HG02763 (cell line): ENCODE measurements around the gene PDILT.

ENCODE experiments used
- ATAC-seq: cut with Tn5 transposase; IDR thresholded peaks from one replicate; pipeline ENCODE4 v1.9.1; 2021; ENCODE audit warnings: mild to moderate bottlenecking, moderate library complexity; ENCODE audit not compliant: unreplicated experiment

The PDILT gene

GRCh38 chr16:20409398-20410120 is 5.0 kb upstream of the PDILT start, which contains the start of gene ACSM5:
Gene ACSM5, plus strand, starts transcription at chr16:20409534. Its CDS starts 1,951 bp downstream, at chr16:20411485.
- ATAC-seq: no peak

DNA sequence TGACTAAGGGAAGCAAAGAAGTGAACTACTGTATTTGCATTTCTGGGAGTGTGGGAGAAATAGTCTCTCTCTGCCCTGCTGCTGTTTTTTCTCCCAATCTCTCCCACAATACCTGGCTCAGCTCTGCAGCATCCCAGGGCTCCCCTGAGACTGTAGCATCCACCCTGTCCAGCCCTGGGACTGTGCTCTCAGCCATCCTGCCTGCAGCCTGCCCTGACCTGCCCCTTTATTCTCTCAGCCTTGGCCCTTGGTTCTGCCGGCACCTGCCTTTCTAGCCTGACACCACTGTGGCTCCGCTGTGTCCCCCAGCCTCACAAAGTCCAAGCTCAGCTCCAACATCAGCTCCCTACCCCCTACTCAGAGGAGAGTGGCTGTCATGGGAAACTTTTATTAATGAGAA is 1.9 kb downstream of the PDILT start:
- ATAC-seq: no peak

- ATAC-seq: no peak
Observed at GRCh38 chr16:20401475-20402016, 3.0 kb downstream of the PDILT start.

- no peak for ATAC-seq
Observed at GRCh38 chr16:20401066-20401465, 3.5 kb downstream of the PDILT start.

GRCh38 chr16:20399185-20399584 is 5.4 kb downstream of the PDILT start:
- ATAC-seq: no peak

DNA sequence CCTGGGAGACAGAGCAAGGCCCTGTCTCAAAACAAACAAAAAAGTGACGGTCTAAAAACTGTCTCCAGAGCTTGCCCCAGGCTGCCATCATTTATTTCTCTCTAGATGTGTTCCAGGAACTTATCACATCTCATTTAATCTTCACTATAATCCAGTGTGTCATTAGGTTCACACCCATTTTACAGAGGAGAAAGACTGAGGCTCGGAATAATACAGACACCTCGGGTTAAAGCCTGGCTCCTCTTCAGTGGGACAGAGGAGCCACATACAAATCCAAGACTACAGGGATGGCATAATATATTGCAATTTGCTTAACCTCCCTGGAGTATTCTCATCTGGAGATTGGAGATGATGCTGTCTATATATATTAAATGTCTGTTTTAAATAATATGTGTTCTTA is 5.9 kb downstream of the PDILT start:
- ATAC-seq: no peak

- ATAC-seq: no peak
Observed at GRCh38 chr16:20397468-20398074, 7.0 kb downstream of the PDILT start.

GRCh38 chr16:20396846-20397467 is 7.6 kb downstream of the PDILT start:
- ATAC-seq: no peak

- no peak for ATAC-seq
Observed at GRCh38 chr16:20395946-20396345, 8.6 kb downstream of the PDILT start.

DNA sequence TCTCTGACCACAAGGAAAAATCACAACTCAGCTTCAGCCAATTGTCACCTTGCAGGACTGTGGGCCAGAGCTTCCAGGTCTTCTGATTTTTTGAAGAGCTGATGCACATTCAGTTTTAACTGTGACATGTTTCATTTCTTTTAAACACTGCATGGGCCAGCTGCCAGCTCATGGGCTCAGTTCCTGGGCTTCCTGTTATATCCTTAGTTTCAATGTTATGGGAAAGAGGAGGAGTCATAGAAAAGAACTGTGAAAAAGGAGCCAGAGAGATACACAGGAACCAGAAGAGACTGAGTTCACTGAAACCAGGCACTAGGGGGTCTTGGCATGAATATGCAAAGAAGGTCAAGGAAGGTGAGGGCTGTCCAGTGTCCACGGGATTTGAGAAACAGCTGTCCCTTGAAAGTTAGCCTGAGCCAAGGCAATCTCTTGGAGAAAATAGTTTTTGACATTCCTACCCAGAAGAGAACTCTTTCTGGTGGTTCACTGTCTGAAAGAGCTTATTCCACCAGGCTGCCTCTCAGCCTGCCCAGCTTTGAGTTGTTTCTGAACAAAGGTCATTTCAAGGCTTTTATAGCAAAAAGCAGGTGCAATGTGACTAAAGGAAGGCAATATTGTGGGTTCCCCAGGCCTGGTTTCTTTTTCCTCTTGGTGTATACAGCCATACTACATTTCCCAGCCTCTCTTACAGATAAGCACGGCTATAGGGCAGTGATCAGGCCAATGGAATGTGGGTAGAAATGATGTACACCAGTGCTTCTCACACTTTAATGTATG is 10.5 kb downstream of the PDILT start:
- no peak for ATAC-seq

GRCh38 chr16:20391045-20391444 is 13.5 kb downstream of the PDILT start:
- ATAC-seq: no peak

DNA sequence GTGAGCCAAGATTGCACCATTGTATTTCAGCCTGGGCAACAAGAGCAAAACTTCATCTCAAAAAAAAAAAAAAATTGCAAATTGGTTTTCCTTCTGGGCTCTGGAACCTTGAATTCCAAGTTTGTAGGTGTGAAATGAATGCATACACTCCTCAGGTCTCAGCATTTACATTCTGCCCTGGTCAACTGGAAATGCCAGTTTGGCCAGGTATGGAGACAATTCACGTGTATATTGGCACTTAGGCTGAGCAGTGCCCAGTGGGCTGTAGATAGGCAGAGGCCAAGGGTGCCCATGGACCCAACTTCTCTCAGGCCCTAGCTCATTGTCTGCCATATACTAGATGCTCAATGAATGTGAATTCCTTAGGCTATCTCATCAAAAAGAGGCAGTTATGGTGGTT is 15.7 kb downstream of the PDILT start:
- no peak for ATAC-seq

- ATAC-seq: no peak
Observed at GRCh38 chr16:20387978-20388377, 16.6 kb downstream of the PDILT start.

DNA sequence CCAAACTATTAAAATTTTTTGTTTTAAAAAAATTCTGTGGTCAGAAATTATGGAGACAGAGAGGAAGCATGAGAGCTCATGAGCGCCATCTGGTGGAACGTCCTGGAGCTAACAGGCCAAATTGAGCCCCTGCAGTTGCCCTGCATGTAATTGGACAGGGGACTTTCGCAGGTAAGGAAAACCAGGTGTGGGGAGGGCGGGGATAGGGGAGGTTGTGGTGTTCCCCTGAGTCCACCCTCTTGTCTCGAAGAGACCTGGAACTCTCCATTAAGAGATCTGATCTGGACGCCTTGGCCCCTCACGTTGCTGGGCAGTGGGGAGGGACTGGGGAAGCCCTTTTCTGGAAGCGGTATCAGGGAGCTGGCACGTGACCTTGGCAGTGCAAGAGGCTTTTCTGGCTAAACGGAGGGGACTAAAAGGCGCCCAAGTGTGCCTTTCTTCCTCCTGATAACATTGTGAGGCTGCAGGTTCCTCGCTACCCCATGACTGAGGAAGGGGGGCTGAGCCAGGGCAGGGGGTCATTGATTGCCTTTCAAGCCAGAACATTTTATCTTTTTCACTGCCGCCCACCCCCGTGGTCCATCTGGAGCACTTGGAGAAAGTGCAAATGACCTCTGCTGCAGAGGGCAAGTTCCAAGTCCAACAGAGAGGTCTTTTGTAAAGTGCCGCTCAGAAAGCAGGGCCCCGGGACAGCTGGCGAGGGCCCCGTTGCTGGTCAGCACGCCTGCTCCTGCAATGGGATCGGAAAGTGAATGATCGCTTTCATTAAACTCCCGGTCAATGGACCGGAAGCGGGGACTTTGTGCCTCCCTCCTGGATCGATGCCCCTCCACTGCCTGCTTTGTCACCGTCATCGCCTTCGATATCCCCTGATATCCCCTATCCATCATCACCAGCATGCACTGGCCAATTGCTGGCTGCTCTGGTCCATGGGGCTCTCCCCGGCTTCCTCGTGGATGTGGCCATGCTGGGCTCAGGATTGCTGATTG is 18.4 kb downstream of the PDILT start:
- ATAC-seq: no peak

- ATAC-seq: no peak
Observed at GRCh38 chr16:20383106-20384029, 21.2 kb downstream of the PDILT start.

- no peak for ATAC-seq
Observed at GRCh38 chr16:20382202-20382948, 22.2 kb downstream of the PDILT start.

- ATAC-seq: no peak
Observed at GRCh38 chr16:20380782-20381181, 23.8 kb downstream of the PDILT start.

DNA sequence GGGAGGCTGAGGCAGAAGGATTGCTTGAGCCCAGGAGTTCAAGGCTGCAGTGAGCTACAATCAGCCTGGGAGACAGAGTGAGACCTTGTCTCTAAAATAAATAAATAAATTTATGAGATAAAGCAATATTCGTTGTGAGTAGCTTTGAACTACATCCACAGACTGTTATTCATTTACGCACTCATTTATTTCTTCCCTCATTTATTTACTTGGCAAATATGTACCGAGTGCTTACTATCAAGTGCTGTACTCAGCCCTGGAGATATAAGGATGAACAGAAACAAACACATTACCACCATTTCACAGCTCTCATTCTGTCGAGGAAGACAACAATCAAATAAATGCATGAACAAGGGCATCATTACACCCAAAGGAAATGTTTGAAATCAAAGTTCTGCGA is 27.4 kb downstream of the PDILT start:
- ATAC-seq: no peak
